Thyroid gland (tissue), 4 donors: ENCODE results near the gene PLPP3. TPM values are rescaled to one million over a fixed set of nuclear protein-coding genes. Genes with fewer than 3 reads are reported as not detected.
A peak's percentile ranks its signal among the peaks of the same experiment; 100 is the strongest.

Experiments used
- DNase-seq, 2 donors: peaks; one replicate each; pipeline ENCODE4 v3.0.0-alpha.2; 2019
- H3K27ac ChIP-seq, 3 donors: fragments of 200-600 bp; sonication (generic); 1 replicate in 2 of 3; 2 replicates in 1 of 3; pipeline ENCODE4 v1.5.1; 2016 to 2019; ENCODE audit warnings: mild to moderate bottlenecking in 1 of 3, moderate library complexity in 1 of 3
- H3K27me3 ChIP-seq: fragments of 200-600 bp; sonication (generic); one replicate; pipeline ENCODE4 v1.5.1; 2019
- H3K36me3 ChIP-seq, 2 donors: fragments of 200-600 bp; sonication (generic); one replicate each; pipeline ENCODE4 v1.5.1; 2016 to 2019
- H3K4me1 ChIP-seq, 2 donors: fragments of 200-600 bp; sonication (generic); one replicate each; pipeline ENCODE4 v1.5.1; 2017 to 2019
- H3K4me3 ChIP-seq, 3 donors: fragments of 200-600 bp; sonication (generic); replicated peaks in 1 of 3; 1 replicate in 2 of 3; 2 replicates in 1 of 3; pipeline ENCODE4 v1.5.1; 2016; ENCODE audit warnings: mild to moderate bottlenecking in 1 of 3
- H3K9me3 ChIP-seq: fragments of 200-600 bp; sonication (generic); one replicate; pipeline ENCODE4 v1.5.1; 2017
- CTCF ChIP-seq, 6 experiments: fragments of 200-600 bp in 3 of 6; fragments of 450-650 bp in 3 of 6; sonication (generic) in 3 of 6; IDR thresholded peaks; one replicate each; pipeline ENCODE4 v1.5.1; 2016 to 2019; ENCODE audit warnings: antibody characterized with exemption in 6 of 6, mild to moderate bottlenecking in 2 of 6, inconsistent platforms in 1 of 6, moderate library complexity in 1 of 6
- POLR2A ChIP-seq, 2 donors: fragments of 450-650 bp; IDR thresholded peaks; one replicate each; pipeline ENCODE4 v1.6.1; 2017; ENCODE audit warnings: antibody characterized with exemption in 2 of 2, mild to moderate bottlenecking in 2 of 2, moderate library complexity in 1 of 2
- WGBS, 2 donors: methylation state at CpG; one replicate each; pipeline ENCODE4 v1.1.5; 2017; 5-methylcytosine and 5-hydroxymethylcytosine counted together
- intact Hi-C: fragments of 100-400 bp; cut with DNase I; formaldehyde crosslinking; loops from one replicate; pipeline ENCODE4 v1.15.1; 2023
- total RNA-seq, 4 donors: library from RNA; depleted of rRNA; stranded (reverse); fragments of >200 nt; gene quantifications; one replicate each; pipeline ENCODE4 v1.2.3, GENCODE V29; 2016

The PLPP3 gene
- total RNA-seq, 4 donors from 2014 or later: 257 to 764 (median 675) TPM

GRCh38 chr1:56494306-56494705, 85.1 kb downstream of the PLPP3 start:
- no peaks in the 10 kb centered on the region for H3K27me3 ChIP-seq
- H3K4me3 ChIP-seq: no peak overlapping the region
- H3K4me1 ChIP-seq: peaks cover 29 to 52% of the 10 kb centered on the region in 2 donors
- intact Hi-C loops: no loop called here
- peaks cover 17 to 19% of the 10 kb centered on the region in 2 donors for H3K36me3 ChIP-seq
- DNase-seq: no peak
- 68 to 80% methylated on average over 5 of the region's 5 CpGs for WGBS, 2 donors
- peak overlapping the region in 2 of 3 donors; percentile 20 to 60 for H3K27ac ChIP-seq
- no peaks in the 10 kb centered on the region for H3K9me3 ChIP-seq
- TF ChIP-seq CTCF (IDR thresholded peaks at IDR 0.05): no peak
- TF ChIP-seq POLR2A (IDR thresholded peaks at IDR 0.05): no peak

- intact Hi-C loops: no loop called here
- no peak for DNase-seq
- TF ChIP-seq CTCF (IDR thresholded peaks at IDR 0.05) (no peak), POLR2A (IDR thresholded peaks at IDR 0.05) (no peak)
- WGBS, 2 donors: 90 to 97% methylated on average over 2 of the region's 2 CpGs
- H3K27ac ChIP-seq: peak overlapping the region in 2 of 3 donors; percentile 20 to 60
- H3K9me3 ChIP-seq: no peaks in the 10 kb centered on the region
- H3K27me3 ChIP-seq: no peaks in the 10 kb centered on the region
- no peak overlapping the region for H3K4me3 ChIP-seq
- H3K36me3 ChIP-seq: peaks cover 17 to 19% of the 10 kb centered on the region in 2 donors
- H3K4me1 ChIP-seq: peaks cover 24 to 47% of the 10 kb centered on the region in 2 donors
Observed at GRCh38 chr1:56493826-56494225, 85.5 kb downstream of the PLPP3 start.

- no peak for DNase-seq
- peak overlapping the region in 1 of 3 donors; percentile 60 for H3K27ac ChIP-seq
- no peak for TF ChIP-seq POLR2A (IDR thresholded peaks at IDR 0.05)
- TF ChIP-seq CTCF (IDR thresholded peaks at IDR 0.05): no peak
- H3K27me3 ChIP-seq: no peaks in the 10 kb centered on the region
- peaks cover 1 to 31% of the 10 kb centered on the region in 2 donors for H3K4me1 ChIP-seq
- 59 to 71% methylated on average over 5 of the region's 5 CpGs for WGBS, 2 donors
- intact Hi-C loops: no loop called here
- no peak overlapping the region for H3K4me3 ChIP-seq
- H3K9me3 ChIP-seq: no peaks in the 10 kb centered on the region
- H3K36me3 ChIP-seq: peaks cover 17 to 19% of the 10 kb centered on the region in 2 donors
Observed at GRCh38 chr1:56491441-56491840, 87.9 kb downstream of the PLPP3 start.

GRCh38 chr1:56490619-56491018, 88.7 kb downstream of the PLPP3 start:
- Histone ChIP-seq H3K27me3 (no peaks in the 10 kb centered on the region), H3K4me1 (peaks cover 0 to 22% of the 10 kb centered on the region in 2 donors), H3K9me3 (no peaks in the 10 kb centered on the region), H3K4me3 (no peak overlapping the region), H3K36me3 (peaks cover 14% of the 10 kb centered on the region in 2 donors), H3K27ac (no peak overlapping the region)
- TF ChIP-seq CTCF (IDR thresholded peaks at IDR 0.05) (no peak), POLR2A (IDR thresholded peaks at IDR 0.05) (no peak)
- 78 to 84% methylated on average over 2 of the region's 2 CpGs for WGBS, 2 donors
- no peak for DNase-seq
- intact Hi-C loops: no loop called here

GRCh38 chr1:56489695-56490094, 89.7 kb downstream of the PLPP3 start:
- TF ChIP-seq CTCF (IDR thresholded peaks at IDR 0.05) (no peak), POLR2A (IDR thresholded peaks at IDR 0.05) (no peak)
- no peak overlapping the region for H3K27ac ChIP-seq
- peaks cover 0 to 16% of the 10 kb centered on the region in 2 donors for H3K4me1 ChIP-seq
- no peaks in the 10 kb centered on the region for H3K9me3 ChIP-seq
- no peak overlapping the region for H3K4me3 ChIP-seq
- intact Hi-C loops: no loop called here
- H3K36me3 ChIP-seq: peaks cover 7% of the 10 kb centered on the region in 2 donors
- no peak for DNase-seq
- WGBS, 2 donors: 70 to 79% methylated on average over 8 of the region's 8 CpGs
- H3K27me3 ChIP-seq: no peaks in the 10 kb centered on the region
